ENCODE results near the gene ZBTB42. TPM values are rescaled to one million over a fixed set of nuclear protein-coding genes. Genes with fewer than 3 reads are reported as not detected.

Gene ZBTB42
- polyA plus RNA-seq, 3 donors = 0.49 to 1.0 (median 0.68) TPM

GRCh38 chr14:104805941-104806624 lies 5.2 kb downstream of the ZBTB42 start:
- TF ChIP-seq CTCF (IDR thresholded peaks at IDR 0.05) = no peak
- no peaks in the 10 kb centered on the region for H3K36me3 ChIP-seq (replicated peaks in 1 of 2; ENCODE audit: control insufficient read depth in 1 of 2, insufficient read depth in 2 of 2, low read length in 2 of 2)
- intact Hi-C loops (cut with micrococcal nuclease) = no loop called here
- DNase-seq = no peak
- H2AFZ ChIP-seq (ENCODE audit: insufficient read depth, low read depth, low read length, poor library complexity, severe bottlenecking) = no peak overlapping the region
- Mint-ChIP-seq H3K27me3 (ENCODE audit: low read depth in 3 of 3) (peaks cover 4 to 15% (median 14%) of the 10 kb centered on the region in 3 donors), H3K4me1 (peaks cover 18% of the 10 kb centered on the region), H3K4me3 (peak overlapping the region; percentile 5 to 10), H3K27ac (peak overlapping the region in 1 of 7 donors; percentile 54), H3K36me3 (peaks cover 2 to 4% of the 10 kb centered on the region in 2 donors), H3K9me3 (no peaks in the 10 kb centered on the region)
- H3K27ac ChIP-seq (ENCODE audit: low read depth in 1 of 2, low read length in 2 of 2) = no peak overlapping the region
- peaks cover 0 to 10% of the 10 kb centered on the region in 2 donors for H3K27me3 ChIP-seq (ENCODE audit: control insufficient read depth in 2 of 2, insufficient read depth in 2 of 2, low read length in 2 of 2)
- H3K4me1 ChIP-seq (ENCODE audit: control insufficient read depth in 1 of 2, insufficient read depth in 2 of 2, low read length in 2 of 2) = peaks cover 12% of the 10 kb centered on the region in 2 donors
- no peaks in the 10 kb centered on the region for H3K79me2 ChIP-seq (ENCODE audit: insufficient read depth, low read length)
- H4K20me1 ChIP-seq (ENCODE audit: insufficient read depth, low read length) = no peaks in the 10 kb centered on the region
- 82% methylated on average over 12 of the region's 14 CpGs for WGBS (ENCODE audit: insufficient coverage)
- no peaks in the 10 kb centered on the region for H3K9me3 ChIP-seq (replicated peaks in 1 of 2; ENCODE audit: control insufficient read depth in 1 of 2, insufficient read depth in 1 of 2, low read length in 2 of 2)
- no peak overlapping the region for H3K9ac ChIP-seq (ENCODE audit: insufficient read depth, low read length, poor library complexity, severe bottlenecking)
- H3K4me3 ChIP-seq (replicated peaks in 1 of 3; ENCODE audit: low read depth in 2 of 3, low read length in 3 of 3) = no peak overlapping the region
- no peak overlapping the region for H3K4me2 ChIP-seq (replicated peaks; ENCODE audit: extremely low read depth, low read length, poor library complexity, severe bottlenecking)

GRCh38 chr14:104806625-104807465 lies 5.9 kb downstream of the ZBTB42 start:
- intact Hi-C loops (cut with micrococcal nuclease) = no loop called here
- no peak overlapping the region for H3K4me3 Mint-ChIP-seq
- no peak overlapping the region for H3K27ac ChIP-seq (ENCODE audit: low read depth in 1 of 2, low read length in 2 of 2)

More at GRCh38 chr14:104806625-104807465, 5.9 kb downstream of the ZBTB42 start:
- Mint-ChIP-seq H3K36me3 (peaks cover 2 to 4% of the 10 kb centered on the region in 2 donors), H3K9me3 (no peaks in the 10 kb centered on the region), H3K27ac (peak overlapping the region in 2 of 7 donors; percentile 10 to 54), H3K27me3 (ENCODE audit: low read depth in 3 of 3) (peaks cover 2 to 9% (median 8%) of the 10 kb centered on the region in 3 donors), H3K4me1 (peaks cover 11% of the 10 kb centered on the region)
- Histone ChIP-seq H3K27me3 (ENCODE audit: control insufficient read depth in 2 of 2, insufficient read depth in 2 of 2, low read length in 2 of 2) (peaks cover 0 to 4% of the 10 kb centered on the region in 2 donors), H4K20me1 (ENCODE audit: insufficient read depth, low read length) (no peaks in the 10 kb centered on the region), H3K79me2 (ENCODE audit: insufficient read depth, low read length) (no peaks in the 10 kb centered on the region), H3K4me3 (replicated peaks in 1 of 3; ENCODE audit: low read depth in 2 of 3, low read length in 3 of 3) (no peak overlapping the region), H3K36me3 (replicated peaks in 1 of 2; ENCODE audit: control insufficient read depth in 1 of 2, insufficient read depth in 2 of 2, low read length in 2 of 2) (no peaks in the 10 kb centered on the region), H3K4me2 (replicated peaks; ENCODE audit: extremely low read depth, low read length, poor library complexity, severe bottlenecking) (no peak overlapping the region), H3K9ac (ENCODE audit: insufficient read depth, low read length, poor library complexity, severe bottlenecking) (no peak overlapping the region), H2AFZ (ENCODE audit: insufficient read depth, low read depth, low read length, poor library complexity, severe bottlenecking) (no peak overlapping the region), H3K4me1 (ENCODE audit: control insufficient read depth in 1 of 2, insufficient read depth in 2 of 2, low read length in 2 of 2) (peaks cover 4% of the 10 kb centered on the region in 2 donors), H3K9me3 (replicated peaks in 1 of 2; ENCODE audit: control insufficient read depth in 1 of 2, insufficient read depth in 1 of 2, low read length in 2 of 2) (no peaks in the 10 kb centered on the region)
- 83% methylated on average over 6 of the region's 10 CpGs for WGBS (ENCODE audit: insufficient coverage)
- DNase-seq = no peak
- no peak for TF ChIP-seq CTCF (IDR thresholded peaks at IDR 0.05)

All from CD14-positive monocyte (primary cell).